SK-N-SH treated with all-trans-retinoic acid at 6 μM for 48 hours (cell line): ENCODE data around the gene CGN.

ENCODE experiments used
- ATAC-seq: fragments of 200-7000 bp; cut with Tn5 transposase; 3 replicates; pipeline ENCODE4 v1.9.1; 2020; ENCODE audit warnings: mild to moderate bottlenecking, moderate library complexity
- BACH2 ChIP-seq: fragments of 250-450 bp; sonication (Bioruptor Pico); IDR thresholded peaks from 2 replicates; pipeline ENCODE4 v1.9.0; 2021; ENCODE audit warnings: mild to moderate bottlenecking, borderline replicate concordance
- CREB5 ChIP-seq: fragments of 250-450 bp; sonication (Bioruptor Pico); IDR thresholded peaks from 2 replicates; pipeline ENCODE4 v1.5.1; 2020; ENCODE audit warnings: low read depth, mild to moderate bottlenecking, moderate library complexity
- CSDC2 ChIP-seq: fragments of 250-450 bp; sonication (Bioruptor Pico); IDR thresholded peaks from 2 replicates; pipeline ENCODE4 v1.5.0; 2020; ENCODE audit warnings: mild to moderate bottlenecking, moderate library complexity
- CSRNP3 ChIP-seq: fragments of 250-450 bp; sonication (Bioruptor Pico); IDR thresholded peaks from 2 replicates; pipeline ENCODE4 v1.5.1; 2021; ENCODE audit warnings: mild to moderate bottlenecking, moderate library complexity
- ESRRG ChIP-seq: fragments of 250-450 bp; sonication (Bioruptor Pico); IDR thresholded peaks from 2 replicates; pipeline ENCODE4 v1.6.1; 2021; ENCODE audit warnings: mild to moderate bottlenecking
- GLIS3 ChIP-seq: fragments of 250-450 bp; sonication (Bioruptor Pico); IDR thresholded peaks from 2 replicates; pipeline ENCODE4 v1.5.0; 2020; ENCODE audit warnings: mild to moderate bottlenecking, moderate library complexity
- ISL1 ChIP-seq: fragments of 250-450 bp; sonication (Bioruptor Pico); IDR thresholded peaks from 2 replicates; pipeline ENCODE4 v2.1.2; 2022; ENCODE audit warnings: mild to moderate bottlenecking, moderate library complexity
- PATZ1 ChIP-seq: fragments of 250-450 bp; sonication (Bioruptor Pico); IDR thresholded peaks from 2 replicates; pipeline ENCODE4 v1.8.0; 2020; ENCODE audit warnings: mild to moderate bottlenecking, moderate library complexity, borderline replicate concordance
- POU6F1 ChIP-seq: fragments of 250-450 bp; sonication (Bioruptor Pico); IDR thresholded peaks from 2 replicates; pipeline ENCODE4 v1.8.0; 2021; ENCODE audit warnings: low read depth, mild to moderate bottlenecking, moderate library complexity, borderline replicate concordance
- PPARA ChIP-seq: fragments of 250-450 bp; sonication (Bioruptor Pico); IDR thresholded peaks from 2 replicates; pipeline ENCODE4 v1.5.0; 2020; ENCODE audit warnings: mild to moderate bottlenecking, borderline replicate concordance
- RARB ChIP-seq: fragments of 250-450 bp; sonication (Bioruptor Pico); IDR thresholded peaks from 2 replicates; pipeline ENCODE4 v1.8.0; 2021; ENCODE audit warnings: mild to moderate bottlenecking, moderate library complexity
- SNAI2 ChIP-seq: fragments of 250-450 bp; sonication (Bioruptor Pico); IDR thresholded peaks from 2 replicates; pipeline ENCODE4 v1.5.0; 2020; ENCODE audit warnings: mild to moderate bottlenecking, moderate library complexity
- TCF4 ChIP-seq: fragments of 250-450 bp; sonication (Bioruptor Pico); IDR thresholded peaks from 2 replicates; pipeline ENCODE4 v1.8.0; 2021; ENCODE audit warnings: mild to moderate bottlenecking, moderate library complexity, borderline replicate concordance
- TOX ChIP-seq: fragments of 250-450 bp; sonication (Bioruptor Pico); IDR thresholded peaks from 2 replicates; pipeline ENCODE4 v1.8.0; 2021; ENCODE audit warnings: mild to moderate bottlenecking, moderate library complexity, borderline replicate concordance
- TSHZ2 ChIP-seq: fragments of 250-450 bp; sonication (Bioruptor Pico); IDR thresholded peaks from 2 replicates; pipeline ENCODE4 v1.5.0; 2020; ENCODE audit warnings: mild to moderate bottlenecking, moderate library complexity
- ZFP3 ChIP-seq: fragments of 250-450 bp; sonication (Bioruptor Pico); IDR thresholded peaks from 2 replicates; pipeline ENCODE4 v1.5.0; 2020; ENCODE audit warnings: mild to moderate bottlenecking, moderate library complexity
- ZFP30 ChIP-seq: fragments of 450-650 bp; formaldehyde crosslinking; IDR thresholded peaks from 2 replicates; pipeline ENCODE4 v1.5.0; 2022; ENCODE audit warnings: mild to moderate bottlenecking, moderate library complexity
- ZNF565 ChIP-seq: fragments of 450-650 bp; formaldehyde crosslinking; conservative IDR thresholded peaks from 2 replicates; pipeline ENCODE4 v1.5.0; 2020; ENCODE audit warnings: low read depth, mild to moderate bottlenecking, moderate library complexity
- ZNF70 ChIP-seq: fragments of 450-650 bp; formaldehyde crosslinking; IDR thresholded peaks from 2 replicates; pipeline ENCODE4 v1.5.0; 2020; ENCODE audit warnings: mild to moderate bottlenecking, moderate library complexity
- ZNF8 ChIP-seq: fragments of 450-650 bp; formaldehyde crosslinking; IDR thresholded peaks from 2 replicates; pipeline ENCODE4 v1.5.0; 2020; ENCODE audit warnings: mild to moderate bottlenecking, moderate library complexity

The CGN gene

GRCh38 chr1:151474745-151475144, 36.4 kb upstream of the CGN start:
- TF ChIP-seq BACH2 (CRISPR knock-in tag) (no peak), CREB5 (no peak), TCF4 (no peak), SNAI2 (CRISPR knock-in tag) (no peak), TOX (CRISPR knock-in tag) (no peak), ZFP30 (CRISPR knock-in tag) (no peak), RARB (CRISPR knock-in tag) (no peak), ZNF70 (CRISPR knock-in tag) (no peak), TSHZ2 (CRISPR knock-in tag) (no peak), GLIS3 (CRISPR knock-in tag) (no peak), PPARA (CRISPR knock-in tag) (no peak)
- no peak for ATAC-seq

GRCh38 chr1:151475175-151475574, 36.0 kb upstream of the CGN start:
- TF ChIP-seq CSRNP3 (CRISPR knock-in tag), result no peak
- TF ChIP-seq ISL1 (CRISPR knock-in tag), result no peak
- no peak for TF ChIP-seq BACH2 (CRISPR knock-in tag)
- no peak for TF ChIP-seq GLIS3 (CRISPR knock-in tag)
- no peak for TF ChIP-seq RARB (CRISPR knock-in tag)
- no peak for TF ChIP-seq ESRRG (CRISPR knock-in tag)
- no peak for TF ChIP-seq PATZ1
- TF ChIP-seq CSDC2 (CRISPR knock-in tag), result no peak
- no peak for TF ChIP-seq ZFP3 (CRISPR knock-in tag)
- no peak for TF ChIP-seq ZNF565 (CRISPR knock-in tag)
- no peak for TF ChIP-seq ZFP30 (CRISPR knock-in tag)
- no peak for TF ChIP-seq ZNF8
- no peak for TF ChIP-seq TSHZ2 (CRISPR knock-in tag)
- TF ChIP-seq ZNF70 (CRISPR knock-in tag), result no peak
- no peak for TF ChIP-seq PPARA (CRISPR knock-in tag)
- TF ChIP-seq POU6F1, result no peak
- ATAC-seq, result no peak
